Epithelial cell of prostate (primary cell): ENCODE results near the gene GPR141.

Experiments used
- DNase-seq: peaks from one replicate; pipeline ENCODE4 v3.0.0-alpha.2; 2011; ENCODE audit warnings: low read depth, low spot score
- H3K27ac ChIP-seq: fragments of 450-650 bp; 2 replicates; pipeline ENCODE4 v1.5.1; 2017; ENCODE audit warnings: mild to moderate bottlenecking

The GPR141 gene

DNA sequence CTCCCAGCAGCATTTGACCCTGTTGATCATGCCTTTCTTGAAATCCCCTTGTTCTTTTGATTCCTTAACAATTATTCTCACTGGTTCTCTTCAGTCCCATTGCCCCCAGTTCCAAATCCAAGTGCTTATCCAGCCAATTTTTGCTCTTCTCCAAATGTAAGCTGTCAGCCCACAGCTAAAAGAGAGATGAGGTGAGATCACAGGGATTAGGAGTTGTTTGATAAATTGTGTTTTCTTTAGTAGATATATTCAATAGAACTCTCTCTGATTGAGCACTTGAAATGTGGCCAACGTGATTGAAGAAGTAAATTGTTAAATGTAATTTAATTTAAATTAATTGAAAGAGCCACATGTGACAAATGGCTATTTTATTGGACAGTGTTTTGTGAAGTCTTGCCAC, 88.2 kb downstream of the GPR141 start:
- H3K27ac ChIP-seq = no peak overlapping the region
- no peak for DNase-seq

DNA sequence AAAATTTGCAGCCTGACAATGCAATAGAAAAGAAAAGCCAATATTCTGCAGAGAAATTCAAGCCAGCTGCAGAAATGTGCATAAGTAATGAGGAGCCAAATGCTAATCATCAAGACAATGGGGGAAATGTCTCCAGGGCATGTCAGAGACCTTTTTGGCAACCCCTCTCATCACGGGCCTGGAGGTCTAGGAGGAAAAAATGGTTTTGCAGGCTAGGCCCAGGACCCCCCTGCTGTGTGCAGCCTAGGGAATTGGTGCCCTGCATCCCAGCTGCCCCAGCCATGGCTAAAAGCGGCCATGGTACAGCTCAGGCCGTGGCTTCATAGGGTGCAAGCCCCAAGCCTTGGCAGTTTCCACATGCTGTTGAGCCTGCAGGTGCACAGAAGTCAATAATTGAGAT, 92.4 kb downstream of the GPR141 start:
- DNase-seq = no peak
- no peak overlapping the region for H3K27ac ChIP-seq

DNA sequence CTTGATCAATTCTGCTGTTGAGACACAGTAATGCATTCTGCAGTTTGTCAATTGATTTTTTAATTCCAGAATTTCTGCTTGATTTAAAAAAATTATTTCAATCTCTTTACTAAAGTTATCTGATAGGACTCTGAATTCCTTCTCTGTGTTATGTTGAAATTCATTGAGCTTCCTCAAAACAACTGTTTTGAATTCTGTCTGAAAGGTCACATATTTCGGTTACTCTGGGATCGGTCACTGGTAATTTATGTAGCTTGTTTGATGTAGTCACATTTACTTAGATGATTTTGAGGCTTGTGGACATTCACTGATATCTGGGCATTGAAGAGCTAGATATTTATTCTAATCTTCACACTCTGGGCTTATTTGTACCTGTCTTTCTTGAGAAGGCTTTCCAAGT, 97.6 kb downstream of the GPR141 start:
- DNase-seq = no peak
- H3K27ac ChIP-seq = no peak overlapping the region

DNA sequence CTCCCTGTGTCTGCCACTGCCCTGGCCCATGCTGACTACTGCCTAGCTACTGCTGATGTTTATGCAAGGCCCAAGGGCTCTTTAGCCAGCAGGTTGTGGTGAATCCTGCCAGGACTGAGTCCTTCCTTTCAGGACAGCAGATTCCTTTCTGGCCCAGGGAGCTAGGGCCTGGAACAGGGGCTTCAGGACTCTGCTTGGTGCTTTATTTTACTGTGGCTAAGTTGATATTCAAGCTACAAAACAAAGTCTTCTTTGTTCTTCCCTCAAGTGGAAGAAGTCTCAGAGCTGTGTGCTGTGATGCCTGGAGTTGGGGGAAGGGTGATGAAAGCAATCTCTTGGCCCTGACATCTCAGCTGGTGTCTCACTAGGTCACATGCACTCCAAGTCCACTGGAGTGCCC, 98.6 kb downstream of the GPR141 start:
- DNase-seq = no peak

DNA sequence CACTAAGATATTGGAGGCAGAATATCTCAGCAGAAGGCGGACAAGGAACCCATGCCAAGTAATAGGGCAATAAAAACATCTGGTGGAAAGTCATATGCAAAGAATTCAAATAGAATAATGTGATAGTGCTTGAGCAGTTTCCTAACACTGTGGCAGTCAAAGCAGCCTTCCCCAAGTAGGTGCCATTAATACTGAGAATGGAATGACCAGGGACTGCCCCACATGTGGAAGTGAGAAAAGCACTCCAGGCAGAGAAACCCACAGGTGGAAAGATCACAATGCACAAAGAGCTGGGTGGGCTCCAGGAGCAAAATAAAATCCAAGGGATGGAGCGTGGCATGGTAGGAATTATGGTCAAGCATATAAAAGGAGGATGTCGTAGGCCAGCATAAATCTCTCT, 100.4 kb downstream of the GPR141 start:
- H3K27ac ChIP-seq = no peak overlapping the region
- DNase-seq = no peak

More for the DNA sequence above, 98.6 kb downstream of the GPR141 start:
- H3K27ac ChIP-seq = no peak overlapping the region

DNA sequence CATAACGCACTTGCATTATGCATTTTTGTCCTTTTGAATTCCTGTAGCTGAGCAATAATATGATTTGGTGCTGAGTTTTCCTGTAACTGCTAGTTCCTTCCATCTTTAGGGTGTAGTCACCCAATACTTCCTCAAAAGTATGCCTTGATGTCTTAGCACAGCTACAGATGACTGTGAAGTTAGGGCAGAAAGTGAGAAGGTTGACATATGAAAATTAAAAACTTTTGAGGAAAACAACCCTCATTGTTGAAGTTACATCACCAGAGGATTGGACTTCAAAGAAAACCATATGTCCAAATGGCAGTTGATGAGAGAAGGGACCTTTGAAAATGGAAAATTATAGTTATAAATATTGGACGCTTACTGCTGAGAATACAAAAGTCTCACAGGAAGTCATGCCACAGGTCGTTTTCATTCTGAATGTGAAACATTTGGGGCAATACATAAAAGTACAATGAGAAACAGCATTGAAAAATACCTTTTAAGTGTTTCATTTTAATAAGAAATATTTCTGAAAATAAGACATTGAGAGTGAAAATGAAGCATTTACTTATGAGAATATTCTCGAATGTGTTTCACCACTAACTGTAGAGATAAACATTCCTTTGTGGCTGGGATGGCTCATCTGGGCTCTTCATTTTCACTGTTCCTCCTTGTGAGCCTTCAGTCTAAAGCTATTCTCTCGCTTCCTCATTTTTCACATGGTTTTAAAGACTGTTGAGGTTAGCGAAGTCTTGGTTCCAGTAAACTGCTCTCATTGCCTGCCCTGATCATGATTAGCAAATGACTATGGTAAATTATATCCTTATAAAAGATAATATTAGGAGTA, 103.4 kb downstream of the GPR141 start:
- no peak for DNase-seq
- no peak overlapping the region for H3K27ac ChIP-seq
